ENCODE measurements around the gene RABGAP1. TPM values are rescaled to one million over a fixed set of nuclear protein-coding genes. Genes with fewer than 3 reads are reported as not detected.

Gene RABGAP1
- total and polyA plus RNA-seq, 2 experiments from 2014 or later = 8.0 to 16.0 TPM

DNA sequence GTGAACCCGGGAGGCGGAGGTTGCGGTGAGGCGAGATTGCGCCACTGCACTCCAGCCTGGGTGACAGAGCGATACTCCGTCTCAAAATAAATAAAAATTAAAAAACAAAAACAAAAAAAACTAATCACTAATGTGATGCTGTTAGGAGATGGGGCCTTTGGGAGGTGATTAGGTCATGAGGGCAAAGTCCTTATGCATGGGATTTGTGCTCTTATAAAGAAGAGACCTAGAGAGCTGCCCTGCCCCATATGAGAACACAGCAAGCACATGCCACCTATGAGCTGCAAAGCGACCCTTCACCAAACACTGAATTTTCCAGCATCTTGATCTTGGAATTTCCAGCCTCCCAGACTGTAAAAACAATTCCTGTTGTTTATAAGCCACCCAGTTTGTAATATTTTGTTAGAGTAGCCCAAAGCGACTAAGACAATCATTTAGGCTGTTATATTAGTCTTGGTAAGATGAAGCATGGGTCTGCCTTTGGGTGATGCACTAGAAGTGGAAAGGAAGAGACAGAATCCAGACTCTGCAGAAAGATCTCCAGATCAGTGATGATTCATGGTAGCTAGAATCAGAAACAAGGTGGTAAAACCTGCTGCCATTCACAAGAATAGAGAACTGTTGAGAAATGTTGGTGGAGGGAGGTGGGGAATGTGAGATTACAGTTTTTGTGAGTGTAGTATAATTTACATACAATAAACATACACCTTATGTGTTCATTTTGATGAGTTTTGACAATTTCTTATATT lies 118.8 kb downstream of the RABGAP1 start:
- Histone ChIP-seq H4K20me1 (ENCODE audit: insufficient read depth) (no peaks in the 10 kb centered on the region), H3K36me3 (ENCODE audit: low read depth) (0 out of 2 replicates have a peak, but pooled peaks cover 13% of the 10 kb centered on the region), H3K79me2 (ENCODE audit: insufficient read depth) (no peaks in the 10 kb centered on the region), H3K27me3 (replicated peaks; ENCODE audit: insufficient read depth) (no peaks in the 10 kb centered on the region), H2AFZ (no peak overlapping the region), H3K4me1 (ENCODE audit: insufficient read depth) (peaks cover 36% of the 10 kb centered on the region), H3F3A (ENCODE audit: insufficient read depth) (peaks cover 24% of the 10 kb centered on the region), H3K9me3 (ENCODE audit: low read depth) (no peaks in the 10 kb centered on the region), H3K4me3 (no peak overlapping the region), H3K4me2 (ENCODE audit: unreplicated experiment) (no peak overlapping the region), H3K9me2 (ENCODE audit: insufficient read depth) (no peaks in the 10 kb centered on the region; the same call in 1 of the 2 replicates), H3K27ac (no peak overlapping the region), H3K9ac (no peak overlapping the region)
- WGBS, 2 experiments (ENCODE audit: low coverage in 1 of 2, low lambda C conversion rate in 2 of 2, missing lambda C conversion rate in 2 of 2) = 93 to 97% methylated on average over 9 of the region's 9 CpGs
- DNase-seq = no peak
- no peak for TF ChIP-seq EZH2phosphoT487 (IDR thresholded peaks at IDR 0.05; ENCODE audit: insufficient read depth, low read depth)
- TF ChIP-seq EZH2 (IDR thresholded peaks at IDR 0.05; ENCODE audit: insufficient read depth, poor library complexity, severe bottlenecking) = no peak
- in situ Hi-C loops (cut with MboI) = no loop called here

DNA sequence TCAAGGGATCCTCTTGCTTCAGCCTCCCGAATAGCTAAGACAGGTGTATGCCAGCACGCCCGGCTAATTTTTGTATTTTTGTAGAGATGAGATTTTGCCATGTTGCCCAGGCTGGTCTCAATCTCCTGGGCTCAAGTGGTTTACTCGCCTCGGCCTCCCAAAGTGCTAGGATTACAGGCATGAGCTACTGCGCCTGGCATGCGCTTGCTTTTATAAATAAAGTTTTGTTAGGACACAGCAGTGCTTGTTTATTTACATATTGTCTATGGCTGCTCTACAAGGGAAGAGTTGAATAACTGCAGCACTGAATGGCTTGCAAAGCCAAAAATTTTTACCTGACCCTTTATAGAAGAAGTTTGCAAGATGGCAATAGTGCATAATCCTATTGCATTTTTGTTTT lies 120.4 kb downstream of the RABGAP1 start:
- WGBS, 2 experiments (ENCODE audit: low coverage in 1 of 2, low lambda C conversion rate in 2 of 2, missing lambda C conversion rate in 2 of 2) = 95 to 98% methylated on average over 7 of the region's 7 CpGs
- Histone ChIP-seq H3K27ac (no peak overlapping the region), H3K9me3 (ENCODE audit: low read depth) (no peaks in the 10 kb centered on the region), H3F3A (ENCODE audit: insufficient read depth) (peaks cover 24% of the 10 kb centered on the region), H4K20me1 (ENCODE audit: insufficient read depth) (no peaks in the 10 kb centered on the region), H3K4me2 (ENCODE audit: unreplicated experiment) (no peak overlapping the region), H3K9me2 (ENCODE audit: insufficient read depth) (no peaks in the 10 kb centered on the region; the same call in 1 of the 2 replicates), H3K4me1 (ENCODE audit: insufficient read depth) (peaks cover 45% of the 10 kb centered on the region), H3K4me3 (no peak overlapping the region), H3K27me3 (replicated peaks; ENCODE audit: insufficient read depth) (no peaks in the 10 kb centered on the region), H3K79me2 (ENCODE audit: insufficient read depth) (no peaks in the 10 kb centered on the region), H2AFZ (no peak overlapping the region), H3K36me3 (ENCODE audit: low read depth) (peaks cover 16% of the 10 kb centered on the region; the same call in 1 of the 2 replicates), H3K9ac (no peak overlapping the region)
- no peak for DNase-seq
- TF ChIP-seq EZH2 (IDR thresholded peaks at IDR 0.05; ENCODE audit: insufficient read depth, poor library complexity, severe bottlenecking) (no peak), EZH2phosphoT487 (IDR thresholded peaks at IDR 0.05; ENCODE audit: insufficient read depth, low read depth) (no peak)
- in situ Hi-C loops (cut with MboI) = no loop called here

DNA sequence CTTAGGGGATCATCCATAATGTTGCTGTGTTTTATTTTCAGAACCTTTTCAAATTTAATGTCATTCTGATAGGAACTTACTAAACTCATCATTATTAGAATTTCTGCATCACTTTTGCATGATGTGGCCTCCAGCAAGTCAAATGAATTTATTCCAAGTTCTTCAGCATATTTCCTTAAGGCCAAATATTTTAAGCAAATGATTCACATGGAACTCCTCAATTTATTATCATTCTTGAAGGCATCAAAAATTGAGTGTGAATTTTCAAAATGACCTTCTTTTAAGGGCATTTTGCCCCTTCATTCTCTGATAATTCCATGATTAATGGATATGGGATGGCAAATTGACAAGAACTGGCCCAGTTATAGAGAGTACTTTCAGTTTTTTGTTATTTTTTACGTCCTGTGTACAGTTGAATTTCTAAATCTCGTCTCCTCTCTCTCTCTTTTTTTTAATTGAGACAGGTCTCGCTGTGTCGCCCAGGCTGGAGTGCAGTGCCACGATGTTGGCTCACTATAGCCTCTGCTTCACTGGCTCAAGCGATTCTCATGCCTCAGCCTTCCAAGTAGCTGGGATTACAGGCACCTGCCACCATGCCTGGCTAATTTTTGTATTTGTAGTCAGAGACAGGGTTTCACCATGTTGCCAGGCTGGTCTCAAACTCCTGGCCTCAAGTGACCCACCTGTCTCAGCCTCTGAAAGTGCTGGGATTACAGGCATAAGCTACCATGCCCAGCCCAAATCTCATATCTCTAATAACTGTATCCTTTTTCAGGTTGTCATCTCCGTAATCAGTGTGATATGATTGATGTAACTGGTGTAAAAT lies 121.7 kb downstream of the RABGAP1 start:
- H3K9me2 ChIP-seq (ENCODE audit: insufficient read depth) = no peaks in the 10 kb centered on the region; the same call in 1 of the 2 replicates
- no peak overlapping the region for H3K4me3 ChIP-seq
- no peak overlapping the region for H3K9ac ChIP-seq
- H2AFZ ChIP-seq = no peak overlapping the region
- H3K4me1 ChIP-seq (ENCODE audit: insufficient read depth) = peaks cover 45% of the 10 kb centered on the region
- 88 to 89% methylated on average over 7 of the region's 7 CpGs for WGBS, 2 experiments (ENCODE audit: low coverage in 1 of 2, low lambda C conversion rate in 2 of 2, missing lambda C conversion rate in 2 of 2)
- H4K20me1 ChIP-seq (ENCODE audit: insufficient read depth) = no peaks in the 10 kb centered on the region
- no peak overlapping the region; the same call in 1 of the 2 replicates for H3K27ac ChIP-seq
- peaks cover 28% of the 10 kb centered on the region; the same call in 1 of the 2 replicates for H3K36me3 ChIP-seq (ENCODE audit: low read depth)
- H3K9me3 ChIP-seq (ENCODE audit: low read depth) = no peaks in the 10 kb centered on the region
- H3F3A ChIP-seq (ENCODE audit: insufficient read depth) = peaks cover 24% of the 10 kb centered on the region
- TF ChIP-seq EZH2phosphoT487 (IDR thresholded peaks at IDR 0.05; ENCODE audit: insufficient read depth, low read depth) = no peak
- no peak for TF ChIP-seq EZH2 (IDR thresholded peaks at IDR 0.05; ENCODE audit: insufficient read depth, poor library complexity, severe bottlenecking)
- peak; percentile 39 for DNase-seq
- no peaks in the 10 kb centered on the region for H3K27me3 ChIP-seq (replicated peaks; ENCODE audit: insufficient read depth)
- in situ Hi-C loops (cut with MboI) = no loop called here
- H3K4me2 ChIP-seq (ENCODE audit: unreplicated experiment) = peak overlapping the region; percentile 36
- no peaks in the 10 kb centered on the region for H3K79me2 ChIP-seq (ENCODE audit: insufficient read depth)

DNA sequence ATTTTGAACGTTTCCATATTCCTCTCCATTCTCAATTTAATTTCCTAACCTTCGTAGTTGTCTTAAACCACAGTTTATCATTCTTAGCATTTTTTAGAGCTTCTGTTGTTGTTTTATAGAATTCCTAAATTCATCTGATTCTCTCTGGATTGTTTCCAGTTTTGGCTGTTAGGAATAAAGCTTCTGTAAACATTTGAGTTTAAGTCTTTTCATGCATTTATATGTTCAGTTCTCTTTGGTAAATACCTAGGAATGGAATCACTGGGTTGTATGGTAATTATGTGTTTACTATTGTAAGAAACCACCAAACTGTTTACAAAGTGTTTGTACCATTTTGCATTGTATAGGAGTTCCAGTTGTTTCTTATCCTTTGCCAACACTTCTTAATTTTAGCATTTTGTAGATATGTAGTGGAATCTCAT lies 122.4 kb downstream of the RABGAP1 start:
- Histone ChIP-seq H3K9ac (no peak overlapping the region), H3K9me2 (ENCODE audit: insufficient read depth) (no peaks in the 10 kb centered on the region; the same call in 1 of the 2 replicates), H3K9me3 (ENCODE audit: low read depth) (no peaks in the 10 kb centered on the region), H3K27me3 (replicated peaks; ENCODE audit: insufficient read depth) (no peaks in the 10 kb centered on the region), H3K4me3 (no peak overlapping the region), H4K20me1 (ENCODE audit: insufficient read depth) (no peaks in the 10 kb centered on the region), H3K36me3 (ENCODE audit: low read depth) (peaks cover 28% of the 10 kb centered on the region; the same call in 1 of the 2 replicates), H3K27ac (no peak overlapping the region; the same call in none of the 2 replicates), H3K79me2 (ENCODE audit: insufficient read depth) (no peaks in the 10 kb centered on the region), H3K4me1 (ENCODE audit: insufficient read depth) (peaks cover 45% of the 10 kb centered on the region), H3K4me2 (ENCODE audit: unreplicated experiment) (peak overlapping the region; percentile 28), H2AFZ (no peak overlapping the region), H3F3A (ENCODE audit: insufficient read depth) (peaks cover 24% of the 10 kb centered on the region)
- in situ Hi-C loops (cut with MboI) = no loop called here
- WGBS, 2 experiments (ENCODE audit: low coverage in 1 of 2, low lambda C conversion rate in 2 of 2, missing lambda C conversion rate in 2 of 2) = 24 to 37% methylated on average over 2 of the region's 2 CpGs
- TF ChIP-seq EZH2phosphoT487 (IDR thresholded peaks at IDR 0.05; ENCODE audit: insufficient read depth, low read depth) (no peak), EZH2 (IDR thresholded peaks at IDR 0.05; ENCODE audit: insufficient read depth, poor library complexity, severe bottlenecking) (no peak)
- DNase-seq = peak; percentile 48
